Loucy (cell line): ENCODE measurements around the gene F8A1.
"Not testable (repeated sequence)": the region's sequence is repeated elsewhere in the genome, so short reads cannot be mapped to it uniquely, and the experiment has no call there.

ENCODE experiments used
- H2AFZ ChIP-seq: fragments of 200-600 bp; sonication (generic); 2 replicates; pipeline ENCODE4 v1.6.0; 2016; ENCODE audit warnings: antibody characterized with exemption, mild to moderate bottlenecking, low read length, moderate library complexity
- H3F3A ChIP-seq: fragments of 200-600 bp; 2 replicates; pipeline ENCODE4 v1.6.0; 2016; ENCODE audit warnings: antibody characterized with exemption, low read depth, mild to moderate bottlenecking
- H3K27me3 ChIP-seq: fragments of 200-600 bp; sonication (generic); 2 replicates; pipeline ENCODE4 v1.6.1; 2014; ENCODE audit warnings: low read length, mild to moderate bottlenecking; ENCODE audit not compliant: insufficient read depth, poor library complexity, severe bottlenecking
- H3K36me3 ChIP-seq: fragments of 200-600 bp; sonication (generic); 2 replicates; pipeline ENCODE4 v1.6.1; 2016; ENCODE audit warnings: low read length; ENCODE audit not compliant: insufficient read depth
- H3K4me1 ChIP-seq: fragments of 200-600 bp; sonication (generic); 2 replicates; pipeline ENCODE4 v1.5.1; 2014; ENCODE audit warnings: low read length, mild to moderate bottlenecking; ENCODE audit not compliant: insufficient read depth, poor library complexity, severe bottlenecking
- H3K4me2 ChIP-seq: fragments of 200-600 bp; sonication (generic); 2 replicates; pipeline ENCODE4 v1.6.0; 2014; ENCODE audit warnings: antibody characterized with exemption, low read length, low read depth, mild to moderate bottlenecking; ENCODE audit not compliant: poor library complexity, severe bottlenecking
- H3K4me3 ChIP-seq: fragments of 200-600 bp; sonication (generic); 2 replicates; pipeline ENCODE4 v1.5.1; 2014; ENCODE audit warnings: low read length, mild to moderate bottlenecking, mixed read lengths; ENCODE audit not compliant: poor library complexity, severe bottlenecking
- H3K79me2 ChIP-seq: fragments of 200-600 bp; sonication (generic); 2 replicates; pipeline ENCODE4 v1.6.1; 2014; ENCODE audit warnings: low read length; ENCODE audit not compliant: insufficient read depth
- H3K9ac ChIP-seq: fragments of 200-600 bp; sonication (generic); 2 replicates; pipeline ENCODE4 v1.6.0; 2014; ENCODE audit warnings: mild to moderate bottlenecking, low read depth, low read length, moderate library complexity; ENCODE audit not compliant: poor library complexity, severe bottlenecking
- H3K9me2 ChIP-seq: fragments of 200-600 bp; sonication (generic); replicated peaks from 2 replicates; pipeline ENCODE4 v1.6.1; 2016; ENCODE audit warnings: low read depth, low read length, mixed read lengths
- H3K9me3 ChIP-seq: fragments of 200-600 bp; sonication (generic); 2 replicates; pipeline ENCODE4 v1.6.1; 2014; ENCODE audit warnings: mild to moderate bottlenecking, antibody characterized with exemption, low read length, low read depth; ENCODE audit not compliant: insufficient read depth
- H4K20me1 ChIP-seq: fragments of 200-600 bp; sonication (generic); 2 replicates; pipeline ENCODE4 v1.6.0; 2014; ENCODE audit warnings: antibody characterized with exemption, low read length, mild to moderate bottlenecking; ENCODE audit not compliant: insufficient read depth, poor library complexity, severe bottlenecking
- EZH2phosphoT487 ChIP-seq: fragments of 200-600 bp; IDR thresholded peaks from 2 replicates; pipeline ENCODE4 v1.6.1; 2018; ENCODE audit warnings: antibody characterized with exemption, mild to moderate bottlenecking, moderate library complexity, borderline replicate concordance
- TF ChIP-seq, protein P1 (sequence below): fragments of 200-600 bp; sonication (generic); conservative IDR thresholded peaks from 2 replicates; pipeline ENCODE4 v1.5.1; 2014; ENCODE audit warnings: mild to moderate bottlenecking, antibody characterized with exemption, low read length

The F8A1 gene

DNA sequence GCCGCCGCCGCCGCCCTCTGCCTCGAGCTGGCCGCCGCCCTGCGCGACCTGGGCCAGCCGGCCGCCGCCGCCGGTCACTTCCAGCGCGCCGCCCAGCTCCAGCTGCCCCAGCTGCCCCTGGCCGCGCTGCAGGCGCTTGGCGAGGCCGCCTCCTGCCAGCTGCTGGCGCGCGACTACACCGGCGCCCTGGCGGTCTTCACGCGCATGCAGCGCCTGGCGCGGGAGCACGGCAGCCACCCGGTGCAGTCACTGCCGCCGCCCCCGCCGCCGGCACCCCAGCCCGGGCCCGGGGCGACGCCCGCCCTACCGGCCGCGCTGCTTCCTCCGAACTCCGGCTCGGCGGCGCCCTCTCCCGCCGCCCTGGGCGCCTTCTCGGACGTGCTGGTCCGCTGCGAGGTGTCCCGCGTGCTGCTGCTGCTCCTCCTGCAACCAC, 650 bp downstream of the F8A1 start:
- not testable (repeated sequence) for H3F3A ChIP-seq, H3K9me2 ChIP-seq, H3K79me2 ChIP-seq, H3K36me3 ChIP-seq, H3K4me1 ChIP-seq, H3K9me3 ChIP-seq, H3K27me3 ChIP-seq, H3K4me2 ChIP-seq, H3K4me3 ChIP-seq, H2AFZ ChIP-seq, H4K20me1 ChIP-seq, H3K9ac ChIP-seq

- H3K9ac ChIP-seq: no peak overlapping the region
- TF ChIP-seq, protein P1, sequence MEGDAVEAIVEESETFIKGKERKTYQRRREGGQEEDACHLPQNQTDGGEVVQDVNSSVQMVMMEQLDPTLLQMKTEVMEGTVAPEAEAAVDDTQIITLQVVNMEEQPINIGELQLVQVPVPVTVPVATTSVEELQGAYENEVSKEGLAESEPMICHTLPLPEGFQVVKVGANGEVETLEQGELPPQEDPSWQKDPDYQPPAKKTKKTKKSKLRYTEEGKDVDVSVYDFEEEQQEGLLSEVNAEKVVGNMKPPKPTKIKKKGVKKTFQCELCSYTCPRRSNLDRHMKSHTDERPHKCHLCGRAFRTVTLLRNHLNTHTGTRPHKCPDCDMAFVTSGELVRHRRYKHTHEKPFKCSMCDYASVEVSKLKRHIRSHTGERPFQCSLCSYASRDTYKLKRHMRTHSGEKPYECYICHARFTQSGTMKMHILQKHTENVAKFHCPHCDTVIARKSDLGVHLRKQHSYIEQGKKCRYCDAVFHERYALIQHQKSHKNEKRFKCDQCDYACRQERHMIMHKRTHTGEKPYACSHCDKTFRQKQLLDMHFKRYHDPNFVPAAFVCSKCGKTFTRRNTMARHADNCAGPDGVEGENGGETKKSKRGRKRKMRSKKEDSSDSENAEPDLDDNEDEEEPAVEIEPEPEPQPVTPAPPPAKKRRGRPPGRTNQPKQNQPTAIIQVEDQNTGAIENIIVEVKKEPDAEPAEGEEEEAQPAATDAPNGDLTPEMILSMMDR: no peak
- TF ChIP-seq EZH2phosphoT487: no peak
Measured at GRCh38 chrX:154890990-154891639, 5.0 kb downstream of the F8A1 start.

DNA sequence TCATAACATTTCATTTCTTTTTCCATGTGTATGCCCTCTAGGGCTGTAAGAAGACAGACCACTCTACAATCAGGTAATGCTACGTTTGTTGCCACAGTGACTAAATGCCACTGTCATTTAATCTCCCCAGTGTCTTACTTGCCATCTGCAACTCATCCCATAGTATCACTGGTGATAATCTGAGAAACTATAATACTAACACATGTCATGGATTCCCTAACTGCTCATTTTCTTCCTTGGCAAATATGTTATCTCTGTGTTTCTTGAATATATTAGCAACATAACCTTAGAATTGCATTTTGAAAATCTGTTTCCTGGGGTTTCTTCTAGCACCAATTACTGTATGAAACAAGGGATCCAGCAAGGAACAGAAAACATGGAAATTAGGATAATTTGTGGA, 6.1 kb downstream of the F8A1 start:
- Histone ChIP-seq H3K36me3 (no peaks in the 10 kb centered on the region), H3K9ac (no peak overlapping the region), H3K27me3 (no peaks in the 10 kb centered on the region), H3K9me2 (no peaks in the 10 kb centered on the region), H4K20me1 (no peaks in the 10 kb centered on the region), H3K79me2 (no peaks in the 10 kb centered on the region), H2AFZ (no peak overlapping the region), H3K4me2 (no peak overlapping the region), H3K4me1 (no peaks in the 10 kb centered on the region), H3F3A (no peaks in the 10 kb centered on the region), H3K9me3 (no peaks in the 10 kb centered on the region), H3K4me3 (no peak overlapping the region)
- no peak for TF ChIP-seq EZH2phosphoT487
- TF ChIP-seq, protein P1: no peak

More at GRCh38 chrX:154890990-154891639, 5.0 kb downstream of the F8A1 start:
- Histone ChIP-seq H3K9me3 (no peaks in the 10 kb centered on the region), H3K4me3 (no peak overlapping the region), H3K36me3 (no peaks in the 10 kb centered on the region), H3F3A (no peaks in the 10 kb centered on the region), H4K20me1 (no peaks in the 10 kb centered on the region), H3K27me3 (no peaks in the 10 kb centered on the region), H3K79me2 (no peaks in the 10 kb centered on the region), H3K9me2 (no peaks in the 10 kb centered on the region), H3K4me2 (peak overlapping the region; percentile 37), H3K4me1 (no peaks in the 10 kb centered on the region), H2AFZ (no peak overlapping the region)

DNA sequence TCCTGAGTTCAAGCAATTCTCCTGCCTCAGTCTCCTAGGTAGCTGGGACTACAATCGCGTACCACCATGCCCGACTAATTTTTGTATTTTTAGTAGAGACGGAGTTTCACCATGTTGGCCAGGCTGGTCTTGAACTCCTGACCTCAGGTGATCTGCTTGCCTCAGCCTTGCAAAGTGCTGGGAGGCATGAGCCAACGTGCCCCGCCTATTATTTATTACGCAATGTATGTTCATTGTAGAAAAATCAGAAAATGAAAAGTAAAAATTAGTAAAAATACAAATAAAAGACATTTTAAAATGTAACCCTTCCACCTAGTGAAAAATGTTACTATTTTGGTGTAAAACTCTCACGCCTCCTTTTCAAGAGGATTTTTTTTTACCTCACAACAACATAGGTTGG, 14.2 kb downstream of the F8A1 start:
- no peaks in the 10 kb centered on the region for H3K36me3 ChIP-seq
- TF ChIP-seq, protein P1: no peak
- TF ChIP-seq EZH2phosphoT487: no peak

More for the DNA sequence above, 14.2 kb downstream of the F8A1 start:
- Histone ChIP-seq H4K20me1 (no peaks in the 10 kb centered on the region), H3K9me2 (no peaks in the 10 kb centered on the region), H3K27me3 (no peaks in the 10 kb centered on the region), H2AFZ (no peak overlapping the region), H3K9me3 (no peaks in the 10 kb centered on the region), H3K4me3 (no peak overlapping the region), H3F3A (no peaks in the 10 kb centered on the region), H3K4me1 (peaks cover 6% of the 10 kb centered on the region), H3K4me2 (no peak overlapping the region), H3K9ac (no peak overlapping the region), H3K79me2 (no peaks in the 10 kb centered on the region)
